Measurements from ENCODE around the gene TUBGCP5.

DNA sequence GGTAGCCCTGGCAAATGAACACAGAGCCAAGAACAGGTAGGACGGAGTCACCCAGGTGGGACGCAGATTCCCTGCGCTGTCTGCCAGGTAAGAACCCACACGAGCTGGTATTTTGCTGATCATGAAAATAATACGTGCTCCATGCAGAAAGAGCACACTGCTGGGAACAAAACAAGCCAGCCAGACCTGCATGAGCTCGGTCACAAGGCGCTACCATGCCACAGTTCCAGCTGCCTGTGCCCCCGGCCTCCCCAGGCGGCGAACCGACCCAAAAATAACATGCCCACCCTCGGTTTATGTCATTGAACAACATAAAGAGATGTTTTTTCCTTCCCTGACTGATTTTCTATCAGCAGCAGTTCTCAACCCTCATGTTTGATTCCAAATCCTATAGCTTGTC lies 85.0 kb downstream of the TUBGCP5 start:
- TF ChIP-seq, protein P1, sequence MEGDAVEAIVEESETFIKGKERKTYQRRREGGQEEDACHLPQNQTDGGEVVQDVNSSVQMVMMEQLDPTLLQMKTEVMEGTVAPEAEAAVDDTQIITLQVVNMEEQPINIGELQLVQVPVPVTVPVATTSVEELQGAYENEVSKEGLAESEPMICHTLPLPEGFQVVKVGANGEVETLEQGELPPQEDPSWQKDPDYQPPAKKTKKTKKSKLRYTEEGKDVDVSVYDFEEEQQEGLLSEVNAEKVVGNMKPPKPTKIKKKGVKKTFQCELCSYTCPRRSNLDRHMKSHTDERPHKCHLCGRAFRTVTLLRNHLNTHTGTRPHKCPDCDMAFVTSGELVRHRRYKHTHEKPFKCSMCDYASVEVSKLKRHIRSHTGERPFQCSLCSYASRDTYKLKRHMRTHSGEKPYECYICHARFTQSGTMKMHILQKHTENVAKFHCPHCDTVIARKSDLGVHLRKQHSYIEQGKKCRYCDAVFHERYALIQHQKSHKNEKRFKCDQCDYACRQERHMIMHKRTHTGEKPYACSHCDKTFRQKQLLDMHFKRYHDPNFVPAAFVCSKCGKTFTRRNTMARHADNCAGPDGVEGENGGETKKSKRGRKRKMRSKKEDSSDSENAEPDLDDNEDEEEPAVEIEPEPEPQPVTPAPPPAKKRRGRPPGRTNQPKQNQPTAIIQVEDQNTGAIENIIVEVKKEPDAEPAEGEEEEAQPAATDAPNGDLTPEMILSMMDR (IDR thresholded peaks at IDR 0.05; ENCODE audit: low read depth, low read length, poor library complexity, severe bottlenecking): no peak
- no peak for TF ChIP-seq EZH2phosphoT487 (IDR thresholded peaks at IDR 0.05; ENCODE audit: borderline replicate concordance, low read length)

Measured in DOHH2 (cell line).